ENCODE results near the gene ATP11A.
A peak's percentile ranks its signal among the peaks of the same experiment; 100 is the strongest.
"Not testable (repeated sequence)": the region's sequence is repeated elsewhere in the genome, so short reads cannot be mapped to it uniquely, and the experiment has no call there.

The ATP11A gene

DNA sequence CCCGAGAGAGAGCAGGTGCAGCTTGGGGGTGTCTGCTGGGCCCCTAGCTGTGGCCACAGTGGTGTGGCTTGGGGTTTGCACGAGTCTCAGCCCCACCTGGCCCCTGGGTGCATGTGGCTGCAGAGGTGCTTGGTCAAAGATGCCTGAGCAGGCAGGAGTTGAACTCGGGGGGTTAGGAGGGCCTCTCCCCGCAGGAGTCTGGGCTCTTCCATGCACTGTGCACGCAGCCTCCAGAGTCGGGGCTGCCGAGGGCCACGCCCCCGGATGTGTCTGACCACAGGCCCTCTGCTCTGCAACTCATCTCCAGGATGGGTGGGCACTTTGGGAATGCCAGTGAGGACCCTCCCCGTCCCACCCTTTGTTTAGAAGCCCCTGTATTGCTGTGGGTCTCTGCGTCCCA, 187.7 kb downstream of the ATP11A start:
- DNase-seq (ENCODE audit: low read depth, low spot score), result no peak

- DNase-seq (ENCODE audit: low read depth, low spot score), result no peak
These were observed 188.4 kb downstream of the ATP11A start for GRCh38 chr13:112877976-112878955.

DNA sequence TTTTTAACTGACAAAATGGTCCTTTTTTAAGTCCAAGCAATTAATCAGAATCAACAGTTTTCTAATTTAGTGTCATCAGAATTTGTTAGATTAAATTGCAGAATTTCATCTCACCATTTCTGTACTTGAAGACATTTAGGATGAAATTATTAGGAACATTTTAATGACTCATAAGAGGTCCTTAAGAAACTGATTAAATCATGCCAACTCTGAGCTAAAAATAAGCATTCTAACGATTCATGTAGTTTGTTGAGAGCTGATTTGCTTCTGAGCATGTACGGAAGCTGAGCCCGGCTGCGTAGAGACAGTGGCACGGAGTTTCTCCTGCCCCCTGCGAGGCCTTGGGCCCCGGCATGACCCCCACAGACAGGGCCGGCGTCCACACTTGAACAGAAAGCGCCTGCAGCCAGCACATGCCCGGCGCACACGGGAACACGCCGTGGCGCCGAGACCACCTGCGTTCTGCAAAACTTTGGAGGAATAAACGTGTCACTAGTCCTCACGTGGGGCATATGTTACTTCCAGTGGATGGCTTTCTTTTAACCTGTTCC, 189.5 kb downstream of the ATP11A start:
- DNase-seq (ENCODE audit: low read depth, low spot score), result no peak

- DNase-seq (ENCODE audit: low read depth, low spot score), result no peak
These were observed 190.4 kb downstream of the ATP11A start for GRCh38 chr13:112880221-112880641.

GRCh38 chr13:112880976-112881540, 191.2 kb downstream of the ATP11A start:
- no peak for DNase-seq (ENCODE audit: low read depth, low spot score)

- DNase-seq (ENCODE audit: low read depth, low spot score), result no peak
These were observed 192.1 kb downstream of the ATP11A start for GRCh38 chr13:112881656-112882554.

- no peak for DNase-seq (ENCODE audit: low read depth, low spot score)
These were observed 192.8 kb downstream of the ATP11A start for GRCh38 chr13:112882555-112883024.

- no peak for DNase-seq (ENCODE audit: low read depth, low spot score)
These were observed 193.6 kb downstream of the ATP11A start for GRCh38 chr13:112883241-112883945.

DNA sequence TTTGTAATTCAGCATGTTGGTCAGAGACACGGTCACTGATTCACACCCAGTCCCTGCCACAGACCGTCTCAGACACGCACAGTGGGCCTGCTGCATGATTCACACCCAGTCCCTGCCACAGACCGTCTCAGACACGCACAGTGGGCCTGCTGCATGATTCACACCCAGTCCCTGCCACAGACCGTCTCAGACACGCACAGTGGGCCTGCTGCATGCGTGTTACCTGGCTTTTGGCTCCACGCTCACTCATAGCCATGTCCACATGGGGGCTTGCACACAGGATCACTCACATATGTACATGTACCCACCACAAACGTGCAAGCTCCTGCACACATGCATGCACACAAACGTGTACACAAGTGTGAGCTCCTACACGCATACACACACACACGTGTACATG, 194.9 kb downstream of the ATP11A start:
- not testable (repeated sequence) for DNase-seq (ENCODE audit: low read depth, low spot score)

DNA sequence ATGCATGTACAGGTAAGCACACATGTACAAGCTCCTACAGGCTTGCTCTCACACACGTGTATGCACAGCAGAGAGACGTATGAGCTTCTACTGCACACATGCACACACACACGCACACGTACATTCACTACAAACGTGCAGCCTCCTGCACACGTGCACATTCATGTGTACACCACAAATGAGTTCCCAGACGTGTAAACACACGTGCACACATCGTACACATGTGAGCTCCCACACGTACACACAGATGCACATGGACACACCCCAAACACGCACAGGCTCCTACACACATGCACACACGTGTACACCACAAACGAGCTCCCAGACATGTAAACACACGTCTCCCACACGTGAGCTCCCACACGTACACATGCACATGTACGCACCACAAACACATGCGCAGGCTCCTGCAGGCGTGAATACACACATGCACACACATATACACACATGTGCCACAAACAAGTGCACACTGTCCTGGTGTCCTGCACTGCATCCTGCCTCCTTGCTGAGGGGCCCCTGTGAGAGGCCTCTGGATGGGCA, 195.5 kb downstream of the ATP11A start:
- DNase-seq (ENCODE audit: low read depth, low spot score), result no peak

DNA sequence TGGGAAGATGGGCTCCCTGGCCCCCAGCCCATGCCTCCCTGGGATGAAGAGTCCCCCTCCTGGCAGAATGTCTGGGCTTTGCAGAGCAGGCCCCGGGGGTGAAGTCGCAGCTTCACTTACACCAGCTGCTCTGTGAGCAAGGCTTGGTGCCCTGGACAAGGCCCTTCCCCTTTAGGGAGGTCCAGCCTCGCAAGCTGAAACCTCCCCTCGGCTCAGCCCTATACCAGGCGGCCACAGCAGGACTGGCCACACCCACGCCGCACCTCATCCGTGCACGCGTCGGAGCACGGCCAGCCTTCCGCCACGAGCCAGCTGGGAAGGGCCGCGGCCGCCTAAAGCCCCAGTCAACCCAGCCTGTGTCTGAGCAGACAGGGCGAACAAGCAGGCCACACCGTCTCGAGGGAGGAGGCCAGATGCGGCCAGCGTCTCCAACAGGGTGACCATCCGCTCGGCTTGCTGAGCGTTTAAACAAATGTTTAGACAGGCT, 196.0 kb downstream of the ATP11A start:
- DNase-seq (ENCODE audit: low read depth, low spot score), result peak; percentile 94

- DNase-seq (ENCODE audit: low read depth, low spot score), result no peak
These were observed 197.3 kb downstream of the ATP11A start for GRCh38 chr13:112887151-112887550.

- no peak for DNase-seq (ENCODE audit: low read depth, low spot score)
These were observed 197.7 kb downstream of the ATP11A start for GRCh38 chr13:112887557-112887991.

GRCh38 chr13:112888238-112889111, 198.6 kb downstream of the ATP11A start:
- no peak for DNase-seq (ENCODE audit: low read depth, low spot score)

DNA sequence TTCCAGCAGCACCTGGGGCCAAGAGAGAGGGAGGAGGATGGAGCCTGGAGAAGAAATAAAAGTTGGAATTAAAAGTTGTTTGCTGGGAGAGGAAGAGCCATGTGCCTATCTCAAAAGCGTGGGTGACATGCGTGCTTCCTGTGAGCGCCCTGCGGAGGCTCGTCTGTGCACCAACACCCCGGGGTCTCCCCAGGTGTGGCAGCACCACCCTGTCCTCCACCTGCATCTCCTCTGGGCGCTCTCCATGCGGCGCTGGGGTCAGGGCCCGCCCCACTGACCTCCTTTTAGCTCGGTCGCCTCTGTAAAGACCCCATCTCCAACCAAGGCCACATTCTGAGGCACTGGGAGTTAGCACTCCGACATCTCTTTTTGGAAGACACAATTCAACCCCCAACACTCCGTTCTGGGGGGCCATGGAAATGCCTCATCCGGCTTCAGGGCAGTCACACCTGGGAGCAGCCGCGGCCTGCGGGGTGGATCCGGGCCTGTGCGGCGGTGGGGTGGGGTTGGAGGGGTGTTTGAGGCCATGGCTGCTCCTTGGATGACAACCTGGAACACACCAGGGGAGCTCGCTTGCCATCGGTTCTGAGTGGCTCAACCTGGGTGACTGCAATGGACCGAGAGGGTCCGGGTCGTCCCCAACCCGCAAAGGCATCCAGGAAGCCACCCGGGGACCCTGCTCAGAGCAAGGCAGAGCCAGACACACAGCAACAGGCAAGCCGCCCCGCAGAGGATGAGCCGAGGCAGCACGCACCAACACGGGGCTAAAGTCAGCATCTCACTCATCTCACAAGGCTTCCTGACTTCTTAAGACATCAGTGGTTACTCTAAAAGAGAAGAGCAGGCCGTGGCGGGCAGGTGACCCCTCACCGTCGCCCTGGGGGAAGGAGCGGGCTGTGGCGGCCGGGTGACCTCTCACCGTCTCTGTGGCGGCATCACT, 199.8 kb downstream of the ATP11A start:
- DNase-seq (ENCODE audit: low read depth, low spot score), result peak; percentile 28

- peak; percentile 33 for DNase-seq (ENCODE audit: low read depth, low spot score)
These were observed 200.7 kb downstream of the ATP11A start for GRCh38 chr13:112890316-112891145.

Data from ELF-1 (cell line).